ENCODE data around the gene SLC24A4.

The SLC24A4 gene

GRCh38 chr14:92427096-92427495 is 104.1 kb downstream of the SLC24A4 start:
- no peak overlapping the region for H3K4me2 ChIP-seq (ENCODE audit: insufficient read depth, low read length, poor library complexity, severe bottlenecking)
- no peak overlapping the region for H2AFZ ChIP-seq (ENCODE audit: low read length)
- DNase-seq (ENCODE audit: low spot score), result no peak
- no CpG with 5 or more reads among the region's 3 CpGs for WGBS, 2 donors (ENCODE audit: extremely low coverage in 2 of 2, insufficient read length in 2 of 2, insufficient replicate concordance in 1 of 2)
- H2BK15ac ChIP-seq (ENCODE audit: low read length), result no peak overlapping the region
- no peak overlapping the region for H3K4me3 ChIP-seq (ENCODE audit: low read length in 2 of 2)
- no peak overlapping the region for H3K27ac ChIP-seq (replicated peaks; ENCODE audit: low read length)
- no peak overlapping the region for H3K9ac ChIP-seq (ENCODE audit: low read depth, low read length, poor library complexity)
- no peaks in the 10 kb centered on the region for H3K4me1 ChIP-seq (ENCODE audit: control insufficient read depth in 2 of 2, insufficient read depth in 1 of 2, low read depth in 1 of 2, low read length in 2 of 2)
- H3K18ac ChIP-seq (ENCODE audit: low read length), result no peak overlapping the region
- H3K79me1 ChIP-seq (ENCODE audit: low read depth, low read length), result no peaks in the 10 kb centered on the region
- no peak overlapping the region for H4K8ac ChIP-seq (ENCODE audit: low read depth, low read length)
- no peak overlapping the region for H3K4ac ChIP-seq (ENCODE audit: low read length)
- no peak overlapping the region for H2AK5ac ChIP-seq (ENCODE audit: low read depth, low read length)
- no peak overlapping the region for H4K91ac ChIP-seq (ENCODE audit: low read depth, low read length, poor library complexity)
- no peak overlapping the region for H2BK12ac ChIP-seq (ENCODE audit: low read length)
- H3K36me3 ChIP-seq (replicated peaks in 1 of 2; ENCODE audit: control insufficient read depth in 2 of 2, insufficient read depth in 2 of 2, low read length in 2 of 2), result no peaks in the 10 kb centered on the region
- no peak overlapping the region for H3K23ac ChIP-seq (ENCODE audit: low read depth, low read length, poor library complexity)
- H3K14ac ChIP-seq (ENCODE audit: low read length), result no peak overlapping the region
- no peak overlapping the region for H2BK5ac ChIP-seq (ENCODE audit: low read length)
- no peaks in the 10 kb centered on the region for H3K9me3 ChIP-seq (replicated peaks in 1 of 2; ENCODE audit: control insufficient read depth in 2 of 2, insufficient read depth in 1 of 2, low read depth in 1 of 2, low read length in 2 of 2)
- peaks cover 0 to 2% (median 0%) of the 10 kb centered on the region in 3 experiments for H3K27me3 ChIP-seq (ENCODE audit: control insufficient read depth in 3 of 3, insufficient read depth in 3 of 3, low read depth in 1 of 3, low read length in 3 of 3)
- H2BK120ac ChIP-seq (ENCODE audit: low read depth, low read length), result no peak overlapping the region

- Histone ChIP-seq H2AK5ac (ENCODE audit: low read depth, low read length) (no peak overlapping the region), H2BK15ac (ENCODE audit: low read length) (no peak overlapping the region), H3K9ac (ENCODE audit: low read depth, low read length, poor library complexity) (peak overlapping the region; percentile 26), H3K4ac (ENCODE audit: low read length) (no peak overlapping the region), H3K14ac (ENCODE audit: low read length) (no peak overlapping the region), H2BK5ac (ENCODE audit: low read length) (no peak overlapping the region), H4K91ac (ENCODE audit: low read depth, low read length, poor library complexity) (no peak overlapping the region), H3K23ac (ENCODE audit: low read depth, low read length, poor library complexity) (no peak overlapping the region), H3K27ac (replicated peaks; ENCODE audit: low read length) (no peak overlapping the region), H3K4me1 (ENCODE audit: control insufficient read depth in 2 of 2, insufficient read depth in 1 of 2, low read depth in 1 of 2, low read length in 2 of 2) (no peaks in the 10 kb centered on the region), H3K79me1 (ENCODE audit: low read depth, low read length) (no peaks in the 10 kb centered on the region), H3K18ac (ENCODE audit: low read length) (no peak overlapping the region), H2BK12ac (ENCODE audit: low read length) (no peak overlapping the region), H2AFZ (ENCODE audit: low read length) (no peak overlapping the region), H4K8ac (ENCODE audit: low read depth, low read length) (no peak overlapping the region), H3K9me3 (replicated peaks in 1 of 2; ENCODE audit: control insufficient read depth in 2 of 2, insufficient read depth in 1 of 2, low read depth in 1 of 2, low read length in 2 of 2) (no peaks in the 10 kb centered on the region), H3K36me3 (replicated peaks in 1 of 2; ENCODE audit: control insufficient read depth in 2 of 2, insufficient read depth in 2 of 2, low read length in 2 of 2) (no peaks in the 10 kb centered on the region), H2BK120ac (ENCODE audit: low read depth, low read length) (no peak overlapping the region), H3K4me2 (ENCODE audit: insufficient read depth, low read length, poor library complexity, severe bottlenecking) (no peak overlapping the region), H3K4me3 (ENCODE audit: low read length in 2 of 2) (no peak overlapping the region), H3K27me3 (ENCODE audit: control insufficient read depth in 3 of 3, insufficient read depth in 3 of 3, low read depth in 1 of 3, low read length in 3 of 3) (peaks cover 0 to 2% (median 0%) of the 10 kb centered on the region in 3 experiments)
- no CpG with 5 or more reads among the region's 3 CpGs for WGBS, 2 donors (ENCODE audit: extremely low coverage in 2 of 2, insufficient read length in 2 of 2, insufficient replicate concordance in 1 of 2)
- DNase-seq (ENCODE audit: low spot score), result no peak
Measured at GRCh38 chr14:92430686-92431085, 107.7 kb downstream of the SLC24A4 start.

- Histone ChIP-seq H2BK12ac (ENCODE audit: low read length) (no peak overlapping the region), H4K8ac (ENCODE audit: low read depth, low read length) (no peak overlapping the region), H3K18ac (ENCODE audit: low read length) (no peak overlapping the region), H2BK15ac (ENCODE audit: low read length) (no peak overlapping the region), H3K4me1 (ENCODE audit: control insufficient read depth in 2 of 2, insufficient read depth in 1 of 2, low read depth in 1 of 2, low read length in 2 of 2) (no peaks in the 10 kb centered on the region), H3K14ac (ENCODE audit: low read length) (peak overlapping the region; percentile 42), H3K9me3 (replicated peaks in 1 of 2; ENCODE audit: control insufficient read depth in 2 of 2, insufficient read depth in 1 of 2, low read depth in 1 of 2, low read length in 2 of 2) (no peaks in the 10 kb centered on the region), H2BK5ac (ENCODE audit: low read length) (no peak overlapping the region), H3K9ac (ENCODE audit: low read depth, low read length, poor library complexity) (no peak overlapping the region), H3K36me3 (replicated peaks in 1 of 2; ENCODE audit: control insufficient read depth in 2 of 2, insufficient read depth in 2 of 2, low read length in 2 of 2) (no peaks in the 10 kb centered on the region), H3K27me3 (ENCODE audit: control insufficient read depth in 3 of 3, insufficient read depth in 3 of 3, low read depth in 1 of 3, low read length in 3 of 3) (peaks cover 0 to 2% (median 0%) of the 10 kb centered on the region in 3 experiments), H3K4ac (ENCODE audit: low read length) (no peak overlapping the region), H3K4me3 (ENCODE audit: low read length in 2 of 2) (peak overlapping the region in 1 of 2 donors; percentile 23), H2AFZ (ENCODE audit: low read length) (no peak overlapping the region), H3K79me1 (ENCODE audit: low read depth, low read length) (no peaks in the 10 kb centered on the region), H3K4me2 (ENCODE audit: insufficient read depth, low read length, poor library complexity, severe bottlenecking) (no peak overlapping the region), H3K27ac (replicated peaks; ENCODE audit: low read length) (no peak overlapping the region), H2AK5ac (ENCODE audit: low read depth, low read length) (peak overlapping the region; percentile 70), H2BK120ac (ENCODE audit: low read depth, low read length) (no peak overlapping the region), H4K91ac (ENCODE audit: low read depth, low read length, poor library complexity) (no peak overlapping the region), H3K23ac (ENCODE audit: low read depth, low read length, poor library complexity) (peak overlapping the region; percentile 8)
- DNase-seq (ENCODE audit: low spot score), result no peak
- no CpG with 5 or more reads among the region's 11 CpGs for WGBS, 2 donors (ENCODE audit: extremely low coverage in 2 of 2, insufficient read length in 2 of 2, insufficient replicate concordance in 1 of 2)
Measured at GRCh38 chr14:92431199-92431725, 108.3 kb downstream of the SLC24A4 start.

- Histone ChIP-seq H4K8ac (ENCODE audit: low read depth, low read length) (no peak overlapping the region), H3K27me3 (ENCODE audit: control insufficient read depth in 3 of 3, insufficient read depth in 3 of 3, low read depth in 1 of 3, low read length in 3 of 3) (no peaks in the 10 kb centered on the region), H3K4me2 (ENCODE audit: insufficient read depth, low read length, poor library complexity, severe bottlenecking) (no peak overlapping the region), H3K9ac (ENCODE audit: low read depth, low read length, poor library complexity) (no peak overlapping the region), H3K18ac (ENCODE audit: low read length) (no peak overlapping the region), H3K4ac (ENCODE audit: low read length) (no peak overlapping the region), H2BK12ac (ENCODE audit: low read length) (no peak overlapping the region), H3K36me3 (replicated peaks in 1 of 2; ENCODE audit: control insufficient read depth in 2 of 2, insufficient read depth in 2 of 2, low read length in 2 of 2) (no peaks in the 10 kb centered on the region), H3K79me1 (ENCODE audit: low read depth, low read length) (no peaks in the 10 kb centered on the region), H3K4me3 (ENCODE audit: low read length in 2 of 2) (no peak overlapping the region), H3K9me3 (replicated peaks in 1 of 2; ENCODE audit: control insufficient read depth in 2 of 2, insufficient read depth in 1 of 2, low read depth in 1 of 2, low read length in 2 of 2) (no peaks in the 10 kb centered on the region), H3K4me1 (ENCODE audit: control insufficient read depth in 2 of 2, insufficient read depth in 1 of 2, low read depth in 1 of 2, low read length in 2 of 2) (no peaks in the 10 kb centered on the region), H2BK5ac (ENCODE audit: low read length) (no peak overlapping the region), H2BK120ac (ENCODE audit: low read depth, low read length) (no peak overlapping the region), H3K27ac (replicated peaks; ENCODE audit: low read length) (no peak overlapping the region), H2BK15ac (ENCODE audit: low read length) (no peak overlapping the region), H4K91ac (ENCODE audit: low read depth, low read length, poor library complexity) (no peak overlapping the region), H3K14ac (ENCODE audit: low read length) (no peak overlapping the region), H3K23ac (ENCODE audit: low read depth, low read length, poor library complexity) (no peak overlapping the region), H2AK5ac (ENCODE audit: low read depth, low read length) (no peak overlapping the region), H2AFZ (ENCODE audit: low read length) (no peak overlapping the region)
- no CpG with 5 or more reads among the region's 2 CpGs for WGBS, 2 donors (ENCODE audit: extremely low coverage in 2 of 2, insufficient read length in 2 of 2, insufficient replicate concordance in 1 of 2)
- no peak for DNase-seq (ENCODE audit: low spot score)
Measured at GRCh38 chr14:92433407-92433806, 110.4 kb downstream of the SLC24A4 start.
